Fibroblast of upper back skin (primary cell): Measurements from ENCODE around the gene PLN.

Source experiments
- DNase-seq: peaks from one replicate; pipeline ENCODE4 v3.0.0-alpha.2; 2013

Gene PLN

DNA sequence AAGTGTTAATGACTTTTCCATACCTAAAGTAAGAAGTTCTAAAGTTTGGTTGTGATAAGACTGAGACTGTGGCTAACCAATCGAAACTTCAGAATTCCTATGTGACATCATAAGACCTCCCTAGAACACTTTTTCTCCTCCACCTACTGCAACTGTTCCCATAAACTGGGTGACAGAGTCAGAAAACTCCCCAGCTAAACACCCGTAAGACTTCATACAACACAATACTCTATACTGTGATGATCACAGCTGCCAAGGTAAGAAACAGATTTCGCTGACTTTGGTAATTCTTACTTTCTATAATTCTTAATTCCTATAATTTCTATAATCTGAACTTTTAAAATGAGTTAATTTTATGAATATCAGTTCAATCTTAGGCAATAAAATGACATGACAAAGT, at the start of gene PLN:
PLN (plus strand) TSS at position 161 of the 400 bp plus-strand sequence. CDS start 10,626 bp downstream, outside the sequence.
- DNase-seq = peak; percentile 17

DNA sequence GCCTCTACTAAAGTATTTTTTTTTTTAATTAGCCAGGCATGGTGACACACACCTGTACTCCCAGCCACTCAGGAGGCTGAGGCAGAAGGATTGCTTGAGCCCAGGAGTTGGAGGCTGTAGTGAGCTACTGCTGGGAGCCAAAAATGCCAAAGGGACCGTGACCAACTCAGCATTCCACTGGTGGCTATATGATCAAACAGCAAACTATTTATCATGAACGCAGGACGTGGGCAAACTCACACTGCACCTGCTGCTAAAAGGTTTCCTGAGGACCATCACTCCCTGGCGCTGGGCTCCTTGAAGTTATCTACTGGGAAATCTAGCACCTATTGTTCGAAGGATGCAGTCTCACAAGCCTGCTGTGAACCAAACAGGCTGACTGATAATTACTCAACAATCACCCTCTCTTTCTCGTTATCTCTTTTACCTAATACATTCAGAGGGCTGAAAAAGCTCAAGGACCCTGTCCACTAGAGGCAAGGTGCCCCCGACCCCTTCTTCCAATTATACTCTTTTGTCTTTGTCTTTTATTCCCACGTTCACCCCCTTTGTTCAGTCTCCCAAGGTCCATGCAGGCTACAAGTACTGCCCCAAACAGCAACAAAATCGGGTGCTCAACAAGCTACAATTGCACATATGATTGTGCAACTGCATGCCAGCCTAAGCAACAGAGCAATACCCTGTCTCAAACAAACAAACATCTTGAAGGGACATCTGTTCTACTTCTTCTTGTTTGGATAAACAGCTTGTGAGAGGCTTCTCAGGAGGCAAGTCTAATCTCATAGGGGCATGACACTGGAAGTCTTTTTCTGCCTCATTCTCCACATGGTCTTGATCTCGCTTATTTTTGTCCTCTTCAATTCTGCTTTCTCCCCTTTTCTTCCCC, 47.7 kb upstream of the PLN start:
- DNase-seq = no peak

DNA sequence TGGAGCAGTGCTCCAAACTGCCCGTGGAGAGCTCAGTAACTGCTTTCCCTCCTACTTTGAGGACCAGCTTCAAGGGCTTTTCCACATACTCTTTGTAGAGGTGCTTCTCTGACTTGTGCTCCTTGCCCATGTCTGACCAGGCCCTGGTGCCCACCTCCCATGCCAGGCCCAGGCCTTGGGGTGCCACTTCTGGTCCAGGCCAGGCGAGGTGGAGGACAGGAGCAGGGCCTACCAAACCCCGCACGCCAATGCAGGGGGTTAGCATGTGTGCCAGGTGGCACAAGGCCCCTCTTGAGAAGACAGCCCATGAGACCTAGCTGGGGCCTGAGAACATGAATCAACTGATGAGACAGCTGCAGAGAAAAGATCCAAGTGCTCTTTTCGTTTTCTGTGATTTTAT, 47.0 kb upstream of the PLN start:
- DNase-seq = no peak

DNA sequence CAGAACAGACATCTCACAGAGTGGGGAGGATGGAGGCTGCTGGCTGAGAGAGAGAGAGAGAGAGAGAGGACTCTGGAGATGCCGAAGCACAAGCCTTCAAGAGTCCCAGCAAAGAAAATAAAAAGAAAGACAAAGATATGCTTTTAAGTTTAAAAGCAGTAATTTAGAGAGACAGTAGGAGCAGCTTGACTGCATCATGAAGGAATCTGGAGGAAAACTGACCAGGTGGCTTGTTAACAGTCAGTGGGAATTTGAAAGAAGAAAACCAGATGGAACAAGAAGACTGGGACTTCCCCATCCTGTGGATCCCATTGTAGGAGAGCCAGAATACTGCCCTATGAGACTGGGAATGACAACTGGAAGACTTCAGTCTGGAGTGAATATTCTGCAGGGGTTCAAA, 46.3 kb upstream of the PLN start:
- DNase-seq = no peak

DNA sequence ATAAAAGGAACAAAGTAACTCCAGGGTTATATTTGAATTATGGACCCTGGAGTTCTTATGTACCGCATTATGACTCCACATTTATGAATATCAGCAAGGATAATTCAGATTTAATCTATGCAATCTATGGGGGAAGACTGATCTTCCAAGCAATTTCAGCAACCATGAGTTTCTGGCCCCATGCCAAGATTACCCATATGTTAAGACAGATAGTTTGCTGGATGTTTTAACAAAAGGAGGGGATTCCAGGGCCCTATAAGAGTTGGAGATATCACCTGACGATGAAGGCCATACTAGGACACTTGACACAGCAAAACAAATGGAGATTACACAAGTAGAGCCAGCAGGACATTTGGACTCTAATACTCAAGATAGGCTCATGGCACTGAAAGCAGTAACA, 45.9 kb upstream of the PLN start:
- DNase-seq = no peak

DNA sequence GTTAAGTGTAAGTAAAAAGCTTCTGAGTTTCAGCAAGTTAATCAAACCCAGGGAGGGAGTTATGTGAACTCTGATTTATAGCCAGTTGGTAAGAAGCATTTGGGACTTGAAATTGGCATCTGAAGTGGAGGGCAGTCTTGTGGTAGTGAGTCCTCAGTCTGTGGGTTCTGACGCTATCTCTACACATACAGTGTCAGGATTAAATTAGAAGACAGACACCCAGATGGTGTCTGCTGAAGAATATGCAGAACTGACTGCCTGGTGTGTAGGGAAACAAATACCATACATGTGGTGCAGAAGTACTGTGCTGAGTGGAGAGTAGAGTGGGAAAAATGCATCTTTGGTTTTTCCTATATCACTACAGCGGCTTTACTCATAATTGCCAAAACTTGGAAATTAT, 43.5 kb upstream of the PLN start:
- no peak for DNase-seq

DNA sequence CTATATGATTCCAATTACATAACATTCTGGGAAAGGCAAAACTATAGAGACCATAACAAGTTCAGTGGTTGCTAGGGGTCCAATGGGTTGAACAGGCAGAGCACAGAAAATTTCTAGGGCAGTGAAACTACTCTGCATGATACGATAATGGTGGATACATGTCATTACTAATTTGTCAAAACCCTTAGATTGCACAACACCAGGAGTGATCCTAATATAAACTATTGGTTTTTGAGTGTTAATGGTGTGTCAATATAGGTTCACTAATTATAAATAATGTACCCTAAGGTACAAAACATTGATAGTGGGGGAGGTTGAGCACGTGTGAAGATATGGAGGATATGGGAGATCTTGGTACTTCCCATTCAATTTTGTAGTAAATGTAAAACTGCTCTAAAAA, 42.4 kb upstream of the PLN start:
- DNase-seq = no peak

DNA sequence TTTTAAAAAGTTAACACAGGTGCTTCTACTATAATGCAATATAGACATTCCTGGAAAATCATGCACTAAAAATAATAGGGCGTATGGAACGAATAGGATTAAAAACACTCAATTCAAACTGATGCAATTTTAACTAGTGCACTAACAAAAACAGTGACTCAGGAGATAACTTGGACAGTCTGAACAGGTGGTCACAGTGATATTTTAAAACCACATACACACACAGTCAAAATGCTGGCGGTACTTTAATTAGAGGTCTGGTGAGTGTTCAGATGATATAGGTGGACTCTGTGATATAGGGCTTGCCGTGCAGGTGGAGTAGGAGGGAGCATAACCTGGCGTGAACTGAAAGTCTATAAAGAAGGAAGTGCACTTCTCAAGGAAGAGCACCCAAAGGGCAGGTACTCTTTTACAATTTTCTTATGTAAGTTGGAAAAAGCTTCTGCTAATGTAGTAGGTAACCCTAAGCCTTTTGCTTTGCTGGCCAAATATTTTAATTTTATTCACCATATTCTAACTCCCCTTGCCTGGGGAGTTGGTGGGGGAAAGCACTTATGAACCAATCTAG, 41.9 kb upstream of the PLN start:
- no peak for DNase-seq

DNA sequence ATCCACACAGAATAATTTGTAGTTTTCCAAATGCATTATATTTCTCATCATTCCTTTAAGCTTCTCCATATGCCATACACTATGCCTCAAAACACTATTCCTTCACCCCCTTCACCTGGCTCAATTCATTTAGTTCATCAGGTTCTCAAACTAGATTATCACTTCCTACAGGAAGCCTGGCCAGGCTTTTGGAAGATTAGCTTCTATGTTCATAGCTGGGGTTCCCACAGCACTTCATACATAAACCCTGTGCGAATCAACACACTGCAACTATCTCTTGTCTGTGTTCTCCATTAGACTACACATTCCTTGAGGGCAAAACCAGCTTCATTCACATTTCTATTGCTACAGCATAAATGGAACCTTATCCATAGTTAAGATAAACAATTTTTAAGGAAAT, 40.5 kb upstream of the PLN start:
- DNase-seq = no peak

DNA sequence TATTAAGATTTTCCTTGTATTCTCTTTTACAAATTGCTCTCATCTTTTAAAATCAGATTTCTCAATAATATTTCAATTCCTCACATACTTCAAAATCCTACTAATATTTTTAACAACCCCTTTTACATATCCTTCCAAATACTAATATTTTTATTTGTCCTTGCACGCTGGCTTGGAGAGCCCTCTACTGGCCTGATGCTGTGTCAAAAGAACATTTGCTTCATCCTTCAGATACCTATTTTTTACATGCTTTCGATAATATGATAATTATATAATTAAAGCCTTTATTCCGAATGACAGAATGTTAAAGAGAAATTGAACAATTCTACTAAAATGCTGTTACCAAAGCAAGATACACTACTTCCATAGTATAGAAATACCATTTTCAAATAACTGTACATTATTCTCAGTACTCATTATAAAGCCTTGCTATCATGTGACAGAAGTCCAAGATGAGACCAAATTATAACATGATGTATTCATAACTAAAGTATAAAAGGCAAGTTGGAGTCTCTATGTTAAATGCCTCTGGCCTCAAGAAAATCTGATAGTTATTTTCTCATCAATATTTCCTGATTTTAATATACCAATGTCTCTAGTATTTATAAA, 39.0 kb upstream of the PLN start:
- DNase-seq = no peak

DNA sequence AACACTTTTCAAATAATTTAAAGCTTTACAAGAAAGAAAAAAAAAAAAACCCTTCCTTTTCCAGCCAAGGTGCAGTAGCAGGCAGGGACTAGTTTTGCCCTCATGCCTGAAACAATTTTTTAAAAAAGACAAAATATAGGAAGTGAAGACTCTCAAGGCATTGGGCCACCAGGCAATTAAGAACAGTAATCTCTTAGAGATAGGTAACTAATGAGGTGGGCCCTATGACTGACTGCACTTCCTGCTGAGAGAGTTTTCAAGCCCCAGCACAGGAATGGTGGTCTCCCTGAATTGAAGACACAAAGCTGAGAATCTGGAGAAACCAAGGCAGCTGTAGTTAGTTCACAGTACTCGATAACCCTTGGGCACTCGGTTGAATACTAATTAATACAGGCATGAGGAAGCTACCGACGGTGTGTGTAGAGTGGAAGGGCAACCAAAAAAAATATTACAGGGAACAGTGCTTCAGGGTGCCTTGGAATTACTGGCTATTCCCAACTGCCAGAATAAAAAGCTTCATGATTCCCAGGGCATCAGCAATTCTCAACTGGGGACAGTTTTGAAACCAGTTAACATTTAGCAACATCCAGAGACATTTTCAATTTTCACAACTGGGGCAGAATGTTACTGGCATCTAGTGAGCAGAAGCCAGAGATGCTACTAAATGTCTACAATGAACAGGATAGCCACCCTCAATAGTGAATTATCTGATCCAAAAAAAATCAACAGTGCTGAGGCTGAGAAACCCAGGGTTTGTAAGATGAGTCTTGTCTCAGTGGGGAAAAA, 36.0 kb upstream of the PLN start:
- DNase-seq = no peak

DNA sequence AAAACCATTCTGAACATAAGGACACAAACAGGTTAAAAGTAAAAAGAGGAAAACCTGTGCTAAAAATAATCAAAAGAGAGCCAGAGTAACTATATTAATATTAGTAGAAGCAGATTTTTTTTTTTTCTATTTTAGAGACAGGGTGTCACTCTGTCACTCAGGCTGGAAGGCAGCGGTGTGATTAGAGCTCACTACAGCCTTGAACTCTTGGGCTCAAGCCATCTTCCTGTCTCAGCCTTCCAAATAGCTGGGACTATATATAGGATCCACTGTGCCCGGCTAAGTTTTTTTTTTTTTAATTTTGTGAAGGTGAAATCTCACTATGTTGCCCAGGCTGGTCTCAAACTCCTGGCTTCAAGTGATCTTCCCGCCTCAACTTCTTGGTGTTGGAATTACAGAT, 33.4 kb upstream of the PLN start:
- no peak for DNase-seq

DNA sequence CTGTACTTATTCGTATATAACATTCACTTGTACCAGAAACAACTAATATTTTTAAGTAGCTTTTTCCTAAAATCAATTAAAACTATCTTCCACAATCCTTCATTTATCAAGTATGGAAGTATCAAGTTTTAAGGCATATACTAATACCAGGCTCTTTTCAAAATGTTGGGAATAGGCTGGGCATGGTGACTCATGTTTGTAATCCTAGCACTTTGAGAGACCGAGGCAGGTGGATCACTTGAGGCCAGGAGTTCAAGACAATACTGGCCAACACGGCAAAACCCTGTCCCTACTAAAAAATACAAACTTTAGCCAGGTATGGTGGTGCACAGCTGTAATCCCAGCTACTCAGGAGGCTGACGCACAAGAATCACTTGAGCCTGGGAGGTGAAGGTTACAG, 25.7 kb upstream of the PLN start:
- DNase-seq = no peak

DNA sequence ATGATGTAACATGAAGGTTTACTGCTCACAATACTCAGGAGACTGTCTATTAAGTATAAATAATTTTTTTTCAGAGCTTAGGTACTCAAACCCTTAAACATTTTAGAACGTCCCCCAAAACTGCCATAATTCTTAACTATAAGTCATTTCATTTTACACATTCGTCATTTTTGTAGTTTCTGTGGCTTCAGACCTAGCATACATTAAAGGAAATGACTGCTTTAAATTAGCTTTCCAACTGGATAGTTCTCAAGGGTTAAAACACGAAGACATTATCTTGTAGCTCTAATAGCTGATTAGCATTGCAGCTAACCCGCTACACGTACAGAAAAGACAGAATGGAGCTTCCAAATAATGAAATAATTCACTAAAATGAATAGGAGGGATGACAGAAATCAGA, 24.9 kb upstream of the PLN start:
- DNase-seq = no peak

DNA sequence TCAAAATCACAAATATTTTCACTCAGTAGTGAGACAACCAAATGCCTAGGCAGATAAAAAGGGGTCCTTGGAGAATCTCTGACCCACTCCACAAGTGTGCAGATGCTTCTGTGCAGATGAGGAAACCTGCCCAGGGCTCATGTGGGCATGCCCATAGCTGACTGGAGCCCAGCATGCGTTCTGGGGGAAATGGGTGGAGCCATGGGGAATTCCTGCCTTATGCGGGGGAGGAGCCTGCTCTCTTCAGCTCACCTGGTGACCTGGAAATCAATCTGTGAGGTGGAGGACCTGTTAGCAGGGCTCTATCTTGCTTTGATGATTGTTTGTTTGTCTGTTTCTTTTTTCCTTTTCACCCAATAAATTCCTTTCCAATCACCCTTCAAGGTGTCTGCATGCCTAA, 23.4 kb upstream of the PLN start:
- DNase-seq = no peak

DNA sequence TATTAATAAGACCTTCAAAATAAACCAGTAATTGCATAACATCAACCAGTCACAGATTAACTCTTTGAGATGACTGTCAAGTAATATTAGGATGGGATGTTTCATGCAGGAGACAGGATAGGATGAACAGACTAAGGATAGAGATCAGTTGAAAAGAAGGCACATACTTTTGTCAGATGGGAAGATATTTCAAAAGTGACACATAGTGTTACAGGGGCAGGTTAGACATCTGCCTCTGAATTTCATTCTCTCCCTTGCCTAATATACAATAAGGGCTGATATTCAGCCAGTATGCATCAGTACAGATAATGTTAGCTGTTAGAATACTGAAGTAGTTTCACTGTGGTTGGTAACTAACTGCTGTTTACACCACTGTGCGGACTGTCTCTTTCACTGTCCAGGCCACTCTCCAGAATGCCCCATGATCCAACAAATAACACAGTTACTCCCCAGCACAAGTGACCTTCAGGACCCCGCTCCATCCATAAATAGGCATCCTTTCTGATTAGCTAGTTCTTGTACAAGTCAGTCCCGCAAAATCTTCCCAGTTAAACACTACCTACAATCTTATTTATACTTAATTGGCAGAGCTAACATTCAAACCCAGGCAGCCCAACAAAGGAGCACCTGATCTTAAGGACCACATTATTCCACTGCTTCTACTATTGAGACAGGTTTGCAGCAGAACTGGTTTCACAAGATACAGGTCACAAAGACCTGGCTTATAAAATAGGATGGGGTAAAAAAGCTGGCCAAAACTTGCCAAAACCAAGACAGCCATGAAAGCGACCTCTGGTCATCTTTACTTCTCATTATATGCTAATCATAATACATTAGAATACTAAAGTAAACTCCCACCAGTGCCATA, 21.9 kb upstream of the PLN start:
- DNase-seq = no peak

DNA sequence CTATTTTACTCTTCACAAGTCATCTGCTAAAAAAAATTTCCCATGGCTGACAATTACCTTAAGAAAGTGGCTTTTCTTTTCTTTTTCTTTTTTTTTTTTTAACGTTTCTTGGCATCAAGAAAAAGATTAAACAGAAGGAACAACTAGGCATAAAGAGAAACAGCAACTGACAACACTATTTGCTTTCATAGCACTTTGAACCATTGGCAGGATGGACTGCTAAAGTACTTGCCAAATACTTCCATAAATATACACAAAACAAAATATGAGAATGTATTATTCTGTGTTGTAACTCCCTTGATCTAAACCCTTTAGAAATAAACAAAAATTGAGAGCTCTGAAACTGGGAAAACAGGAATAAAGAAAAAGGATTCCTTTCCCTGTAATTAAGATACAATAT, 20.0 kb upstream of the PLN start:
- DNase-seq = no peak

DNA sequence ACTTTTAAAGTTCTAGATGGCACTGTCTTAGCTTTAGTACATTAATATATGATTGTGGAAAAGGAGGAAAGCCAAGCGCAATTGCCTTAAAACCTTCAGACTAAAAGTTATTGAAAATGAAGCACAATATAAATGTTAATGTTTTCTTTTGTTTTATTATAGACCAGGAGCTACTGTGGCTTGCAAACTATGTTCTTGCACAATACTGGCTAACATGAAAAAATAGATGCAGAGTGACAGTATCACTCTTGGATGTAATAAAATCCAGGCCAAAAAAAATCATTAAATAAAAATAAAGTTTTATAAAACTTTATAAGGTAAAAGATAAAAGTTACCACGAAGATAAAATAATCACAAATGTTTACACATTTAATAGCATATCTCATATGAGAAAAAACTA, 18.3 kb upstream of the PLN start:
- no peak for DNase-seq

DNA sequence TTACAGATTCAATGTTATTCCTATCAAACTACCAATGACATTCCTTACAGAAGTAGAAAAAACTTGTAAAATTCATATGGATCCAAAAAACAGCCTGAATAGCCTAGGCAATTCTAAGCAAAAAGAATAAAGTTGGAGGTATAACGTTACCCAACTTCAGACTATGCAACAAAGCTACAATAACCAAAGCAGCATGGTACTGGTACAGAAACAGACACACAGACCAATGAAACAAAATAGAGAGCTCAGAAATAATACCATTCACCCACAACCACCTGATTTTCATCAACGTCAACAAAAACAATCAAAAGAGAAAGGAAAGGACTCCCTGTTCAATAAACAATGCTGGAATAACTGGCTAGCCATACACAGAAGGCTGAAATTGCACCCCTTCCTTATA, 17.2 kb upstream of the PLN start:
- DNase-seq = no peak

DNA sequence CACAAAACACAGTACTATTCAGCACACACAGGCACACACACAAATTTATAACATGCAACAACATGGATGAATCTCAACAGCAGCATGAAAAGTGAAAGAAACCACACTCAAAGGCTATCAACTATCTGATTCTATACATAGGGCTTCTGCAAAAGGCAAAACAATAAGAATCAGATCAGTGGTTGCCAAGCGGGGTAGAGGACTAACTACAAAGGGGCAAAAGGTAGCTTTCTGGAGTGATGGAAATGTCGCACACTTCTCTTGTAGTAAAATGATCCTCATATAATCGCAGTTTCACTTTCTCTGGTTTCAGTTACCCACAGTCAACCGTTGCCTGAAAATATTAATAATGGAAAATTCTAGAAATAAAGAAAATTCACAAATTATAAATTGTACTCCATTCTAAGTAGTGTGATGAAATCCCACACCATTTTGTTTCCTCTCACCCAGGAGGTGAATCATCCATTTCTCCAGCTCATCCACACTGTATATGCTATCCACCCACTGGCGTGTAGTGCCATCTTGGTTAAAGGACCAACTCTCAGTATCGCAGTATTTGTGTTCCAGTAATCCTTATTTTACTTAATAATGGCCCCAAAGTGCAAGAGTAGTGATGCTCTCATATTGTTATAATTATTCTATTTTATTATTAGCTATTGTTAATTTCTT, 12.8 kb upstream of the PLN start:
- no peak for DNase-seq

DNA sequence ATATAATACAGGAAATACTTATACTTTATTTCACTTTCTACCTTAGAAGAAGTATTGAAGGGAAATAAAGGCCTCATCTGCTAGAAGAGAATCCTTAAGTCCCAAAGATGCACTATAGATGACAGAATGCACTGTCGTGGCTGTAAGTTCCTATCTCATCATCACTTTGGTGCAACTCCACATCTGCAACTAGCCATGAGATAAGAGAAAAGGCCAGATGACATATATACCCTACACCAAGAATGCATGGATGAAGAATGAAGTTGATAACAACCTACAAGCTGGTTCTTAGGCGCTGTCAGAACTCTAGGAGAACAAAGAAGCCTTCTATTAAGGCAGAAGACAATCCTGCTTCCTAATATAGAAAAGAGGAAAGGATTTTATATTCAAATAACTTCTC, 11.6 kb upstream of the PLN start:
- DNase-seq = no peak

DNA sequence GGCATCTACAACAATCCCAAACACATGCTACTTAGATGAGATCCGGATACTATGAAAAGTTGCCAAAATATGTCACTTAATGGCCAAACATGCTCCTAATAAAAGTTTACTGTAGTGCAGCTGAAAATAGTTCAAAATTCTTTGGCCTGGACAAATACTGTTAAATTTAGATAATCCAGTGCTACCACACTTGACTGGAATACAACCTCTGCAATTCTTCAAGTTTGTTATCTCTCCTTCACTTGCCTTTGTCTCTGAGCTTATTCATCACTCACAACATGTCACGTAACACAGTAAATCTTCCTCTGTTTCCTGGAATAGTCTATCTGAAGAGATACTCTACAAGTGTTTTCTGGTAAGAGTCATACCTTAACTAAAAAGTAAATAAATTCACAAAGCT, 10.5 kb upstream of the PLN start:
- peak; percentile 47 for DNase-seq
